ENCODE results near the gene MPDU1. TPM values are rescaled to one million over a fixed set of nuclear protein-coding genes. Genes with fewer than 3 reads are reported as not detected.

Gene MPDU1
- total and polyA plus RNA-seq, 2 of the 13 experiments (the other 11 are each of a cell fraction or from before 2014, with no cell fraction given) = 112 to 167 TPM

GRCh38 chr17:7561028-7561575 lies 22.6 kb upstream of the MPDU1 start (continued):
- TF ChIP-seq ZNF17 (CRISPR knock-in tag; IDR thresholded peaks at IDR 0.05) (no peak), STAG1 (CRISPR knock-in tag; IDR thresholded peaks at IDR 0.05) (peak; percentile 86), RELA (CRISPR knock-in tag; IDR thresholded peaks at IDR 0.05) (0 out of 2 replicates have a peak, but pooled peaks have one; percentile 37), ZNF256 (CRISPR knock-in tag; conservative IDR thresholded peaks at IDR 0.05) (no peak), MBD4 (IDR thresholded peaks at IDR 0.05; ENCODE audit: borderline replicate concordance, low read length) (no peak), PRMT3 (CRISPR knock-in tag; IDR thresholded peaks at IDR 0.05; ENCODE audit: borderline replicate concordance, low read depth) (0 out of 2 replicates have a peak, but pooled peaks have one; percentile 56), SRSF9 (IDR thresholded peaks at IDR 0.05; ENCODE audit: borderline replicate concordance, insufficient read depth, low read depth, low read length, poor library complexity, severe bottlenecking) (no peak), ZNF414 (CRISPR knock-in tag; IDR thresholded peaks at IDR 0.05) (no peak), MTF2 (CRISPR knock-in tag; IDR thresholded peaks at IDR 0.05; ENCODE audit: borderline replicate concordance) (peak; percentile 22; the same call in 1 of the 2 replicates), KDM3A (CRISPR knock-in tag; IDR thresholded peaks at IDR 0.05; ENCODE audit: low read depth) (no peak), FOXM1 (CRISPR knock-in tag; IDR thresholded peaks at IDR 0.05) (no peak), ZBTB3 (CRISPR knock-in tag; IDR thresholded peaks at IDR 0.05; ENCODE audit: borderline replicate concordance, low read depth) (no peak), ZNF841 (CRISPR knock-in tag; IDR thresholded peaks at IDR 0.05; ENCODE audit: borderline replicate concordance) (no peak), ZNF678 (CRISPR knock-in tag; IDR thresholded peaks at IDR 0.05) (no peak), ZBTB1 (CRISPR knock-in tag; IDR thresholded peaks at IDR 0.05; ENCODE audit: borderline replicate concordance) (no peak), NCOA1 (CRISPR knock-in tag; IDR thresholded peaks at IDR 0.05) (peak; percentile 81; the same call in 1 of the 2 replicates)
- TF ChIP-seq, protein P1, sequence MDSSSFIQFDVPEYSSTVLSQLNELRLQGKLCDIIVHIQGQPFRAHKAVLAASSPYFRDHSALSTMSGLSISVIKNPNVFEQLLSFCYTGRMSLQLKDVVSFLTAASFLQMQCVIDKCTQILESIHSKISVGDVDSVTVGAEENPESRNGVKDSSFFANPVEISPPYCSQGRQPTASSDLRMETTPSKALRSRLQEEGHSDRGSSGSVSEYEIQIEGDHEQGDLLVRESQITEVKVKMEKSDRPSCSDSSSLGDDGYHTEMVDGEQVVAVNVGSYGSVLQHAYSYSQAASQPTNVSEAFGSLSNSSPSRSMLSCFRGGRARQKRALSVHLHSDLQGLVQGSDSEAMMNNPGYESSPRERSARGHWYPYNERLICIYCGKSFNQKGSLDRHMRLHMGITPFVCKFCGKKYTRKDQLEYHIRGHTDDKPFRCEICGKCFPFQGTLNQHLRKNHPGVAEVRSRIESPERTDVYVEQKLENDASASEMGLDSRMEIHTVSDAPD (CRISPR knock-in tag; IDR thresholded peaks at IDR 0.05) = 0 out of 2 replicates have a peak, but pooled peaks have one; percentile 50
- TF ChIP-seq, protein P2, sequence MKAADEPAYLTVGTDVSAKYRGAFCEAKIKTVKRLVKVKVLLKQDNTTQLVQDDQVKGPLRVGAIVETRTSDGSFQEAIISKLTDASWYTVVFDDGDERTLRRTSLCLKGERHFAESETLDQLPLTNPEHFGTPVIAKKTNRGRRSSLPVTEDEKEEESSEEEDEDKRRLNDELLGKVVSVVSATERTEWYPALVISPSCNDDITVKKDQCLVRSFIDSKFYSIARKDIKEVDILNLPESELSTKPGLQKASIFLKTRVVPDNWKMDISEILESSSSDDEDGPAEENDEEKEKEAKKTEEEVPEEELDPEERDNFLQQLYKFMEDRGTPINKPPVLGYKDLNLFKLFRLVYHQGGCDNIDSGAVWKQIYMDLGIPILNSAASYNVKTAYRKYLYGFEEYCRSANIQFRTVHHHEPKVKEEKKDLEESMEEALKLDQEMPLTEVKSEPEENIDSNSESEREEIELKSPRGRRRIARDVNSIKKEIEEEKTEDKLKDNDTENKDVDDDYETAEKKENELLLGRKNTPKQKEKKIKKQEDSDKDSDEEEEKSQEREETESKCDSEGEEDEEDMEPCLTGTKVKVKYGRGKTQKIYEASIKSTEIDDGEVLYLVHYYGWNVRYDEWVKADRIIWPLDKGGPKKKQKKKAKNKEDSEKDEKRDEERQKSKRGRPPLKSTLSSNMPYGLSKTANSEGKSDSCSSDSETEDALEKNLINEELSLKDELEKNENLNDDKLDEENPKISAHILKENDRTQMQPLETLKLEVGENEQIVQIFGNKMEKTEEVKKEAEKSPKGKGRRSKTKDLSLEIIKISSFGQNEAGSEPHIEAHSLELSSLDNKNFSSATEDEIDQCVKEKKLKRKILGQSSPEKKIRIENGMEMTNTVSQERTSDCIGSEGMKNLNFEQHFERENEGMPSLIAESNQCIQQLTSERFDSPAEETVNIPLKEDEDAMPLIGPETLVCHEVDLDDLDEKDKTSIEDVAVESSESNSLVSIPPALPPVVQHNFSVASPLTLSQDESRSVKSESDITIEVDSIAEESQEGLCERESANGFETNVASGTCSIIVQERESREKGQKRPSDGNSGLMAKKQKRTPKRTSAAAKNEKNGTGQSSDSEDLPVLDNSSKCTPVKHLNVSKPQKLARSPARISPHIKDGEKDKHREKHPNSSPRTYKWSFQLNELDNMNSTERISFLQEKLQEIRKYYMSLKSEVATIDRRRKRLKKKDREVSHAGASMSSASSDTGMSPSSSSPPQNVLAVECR (CRISPR knock-in tag; IDR thresholded peaks at IDR 0.05; ENCODE audit: borderline replicate concordance) = peak; percentile 57; the same call in 1 of the 2 replicates
- TF ChIP-seq, protein P3, sequence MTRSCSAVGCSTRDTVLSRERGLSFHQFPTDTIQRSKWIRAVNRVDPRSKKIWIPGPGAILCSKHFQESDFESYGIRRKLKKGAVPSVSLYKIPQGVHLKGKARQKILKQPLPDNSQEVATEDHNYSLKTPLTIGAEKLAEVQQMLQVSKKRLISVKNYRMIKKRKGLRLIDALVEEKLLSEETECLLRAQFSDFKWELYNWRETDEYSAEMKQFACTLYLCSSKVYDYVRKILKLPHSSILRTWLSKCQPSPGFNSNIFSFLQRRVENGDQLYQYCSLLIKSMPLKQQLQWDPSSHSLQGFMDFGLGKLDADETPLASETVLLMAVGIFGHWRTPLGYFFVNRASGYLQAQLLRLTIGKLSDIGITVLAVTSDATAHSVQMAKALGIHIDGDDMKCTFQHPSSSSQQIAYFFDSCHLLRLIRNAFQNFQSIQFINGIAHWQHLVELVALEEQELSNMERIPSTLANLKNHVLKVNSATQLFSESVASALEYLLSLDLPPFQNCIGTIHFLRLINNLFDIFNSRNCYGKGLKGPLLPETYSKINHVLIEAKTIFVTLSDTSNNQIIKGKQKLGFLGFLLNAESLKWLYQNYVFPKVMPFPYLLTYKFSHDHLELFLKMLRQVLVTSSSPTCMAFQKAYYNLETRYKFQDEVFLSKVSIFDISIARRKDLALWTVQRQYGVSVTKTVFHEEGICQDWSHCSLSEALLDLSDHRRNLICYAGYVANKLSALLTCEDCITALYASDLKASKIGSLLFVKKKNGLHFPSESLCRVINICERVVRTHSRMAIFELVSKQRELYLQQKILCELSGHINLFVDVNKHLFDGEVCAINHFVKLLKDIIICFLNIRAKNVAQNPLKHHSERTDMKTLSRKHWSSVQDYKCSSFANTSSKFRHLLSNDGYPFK (CRISPR knock-in tag; IDR thresholded peaks at IDR 0.05; ENCODE audit: borderline replicate concordance) = peak; percentile 96

All from HepG2 (cell line).